HUES48 (cell line): ENCODE measurements around the gene TMEM170B.

ENCODE experiments used
- H3K27ac ChIP-seq: one replicate; pipeline ENCODE4 v1.7.0; 2013; ENCODE audit warnings: low read depth, low read length, inconsistent platforms
- H3K27me3 ChIP-seq: 2 replicates; pipeline ENCODE4 v1.6.1; 2013; ENCODE audit warnings: mild to moderate bottlenecking, low read length; ENCODE audit not compliant: control insufficient read depth, insufficient read depth
- H3K36me3 ChIP-seq: 2 replicates; pipeline ENCODE4 v1.6.1; 2013; ENCODE audit warnings: low read length; ENCODE audit not compliant: control insufficient read depth, insufficient read depth
- H3K4me1 ChIP-seq: 2 replicates; pipeline ENCODE4 v1.6.1; 2013; ENCODE audit warnings: mild to moderate bottlenecking, low read length; ENCODE audit not compliant: control insufficient read depth, insufficient read depth
- H3K4me3 ChIP-seq: 2 replicates; pipeline ENCODE4 v1.5.1; 2013; ENCODE audit warnings: mild to moderate bottlenecking, low read depth, low read length
- H3K9ac ChIP-seq: 2 replicates; pipeline ENCODE4 v1.6.1; 2013; ENCODE audit warnings: mild to moderate bottlenecking, low read depth, low read length, moderate library complexity
- H3K9me3 ChIP-seq: 2 replicates; pipeline ENCODE4 v1.6.1; 2013; ENCODE audit warnings: low read length; ENCODE audit not compliant: control insufficient read depth, insufficient read depth

TMEM170B gene

GRCh38 chr6:11497881-11498280 lies 39.7 kb upstream of the TMEM170B start:
- Histone ChIP-seq H3K36me3 (no peaks in the 10 kb centered on the region), H3K9me3 (no peaks in the 10 kb centered on the region; the same call in 1 of the 2 replicates), H3K4me1 (peaks cover 7% of the 10 kb centered on the region), H3K27me3 (no peaks in the 10 kb centered on the region), H3K4me3 (no peak overlapping the region), H3K27ac (no peak overlapping the region), H3K9ac (no peak overlapping the region)

DNA sequence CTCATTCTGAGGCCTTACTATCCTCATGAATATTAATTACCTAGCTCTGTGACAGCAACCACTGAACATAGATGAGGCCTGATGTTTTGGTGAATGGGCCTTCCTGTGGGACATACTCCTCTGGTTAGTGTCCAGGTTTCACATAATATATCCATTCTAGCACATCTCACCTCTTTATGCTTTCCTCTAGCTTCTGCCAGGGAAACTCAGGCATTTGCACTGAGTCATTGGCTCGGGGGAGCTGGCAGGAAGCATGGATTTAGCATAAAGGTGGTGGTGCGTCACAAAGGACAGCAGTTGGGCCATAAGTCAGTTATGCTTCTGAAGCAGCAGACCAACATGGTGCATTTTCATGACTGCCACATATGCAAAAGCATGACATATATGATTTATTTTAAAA lies 37.5 kb upstream of the TMEM170B start:
- H3K9ac ChIP-seq, result no peak overlapping the region

DNA sequence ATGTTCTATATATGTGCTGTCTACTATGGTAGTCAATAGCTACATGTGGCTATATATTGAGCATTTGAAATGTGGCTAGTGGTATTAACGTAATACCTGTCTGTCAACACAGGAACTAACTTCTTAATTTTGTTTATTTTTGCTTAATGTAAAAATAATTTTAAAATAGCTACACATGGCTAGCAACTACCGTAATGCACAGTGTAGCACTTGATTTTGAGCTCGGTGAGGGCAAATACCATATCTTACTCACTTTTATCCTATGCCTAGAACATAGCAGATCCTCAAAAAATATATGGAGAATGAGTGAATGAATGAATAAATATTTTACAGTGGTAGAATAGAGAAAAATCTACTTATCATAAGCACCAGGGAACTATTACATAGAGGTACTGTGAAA lies 28.1 kb upstream of the TMEM170B start:
- Histone ChIP-seq H3K9me3 (no peaks in the 10 kb centered on the region), H3K36me3 (no peaks in the 10 kb centered on the region), H3K4me1 (no peaks in the 10 kb centered on the region; the same call in 1 of the 2 replicates), H3K4me3 (no peak overlapping the region), H3K27ac (no peak overlapping the region), H3K9ac (no peak overlapping the region), H3K27me3 (no peaks in the 10 kb centered on the region)

More for the DNA sequence above, 37.5 kb upstream of the TMEM170B start:
- H3K4me3 ChIP-seq, result no peak overlapping the region
- no peaks in the 10 kb centered on the region; the same call in 1 of the 2 replicates for H3K9me3 ChIP-seq
- H3K36me3 ChIP-seq, result no peaks in the 10 kb centered on the region
- H3K27me3 ChIP-seq, result no peaks in the 10 kb centered on the region
- no peak overlapping the region for H3K27ac ChIP-seq
- H3K4me1 ChIP-seq, result peaks cover 7% of the 10 kb centered on the region

- Histone ChIP-seq H3K4me1 (no peaks in the 10 kb centered on the region; the same call in 1 of the 2 replicates), H3K36me3 (no peaks in the 10 kb centered on the region), H3K9ac (no peak overlapping the region), H3K4me3 (no peak overlapping the region), H3K27ac (no peak overlapping the region), H3K27me3 (no peaks in the 10 kb centered on the region), H3K9me3 (no peaks in the 10 kb centered on the region)
Observed at GRCh38 chr6:11514672-11515071, 22.9 kb upstream of the TMEM170B start.

DNA sequence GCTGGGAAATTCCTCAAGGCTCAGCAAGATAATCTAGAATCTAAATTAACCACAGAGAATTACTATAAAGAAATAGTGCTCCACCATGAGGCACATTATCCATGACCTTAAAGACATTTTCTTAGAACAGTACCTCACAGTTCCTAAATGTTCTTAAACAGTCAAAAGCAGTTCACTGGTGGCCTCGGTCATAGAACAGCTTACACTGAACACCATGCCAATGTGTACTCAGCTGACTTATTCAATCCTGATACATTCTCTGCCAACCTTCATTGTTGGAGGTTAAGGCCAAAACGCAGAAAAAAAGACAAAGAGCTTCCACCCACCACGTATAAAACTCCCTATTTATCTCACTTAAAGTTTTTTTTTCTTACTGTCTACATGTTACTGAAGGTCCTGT lies 21.8 kb upstream of the TMEM170B start:
- Histone ChIP-seq H3K36me3 (no peaks in the 10 kb centered on the region), H3K27ac (no peak overlapping the region), H3K9ac (no peak overlapping the region), H3K27me3 (no peaks in the 10 kb centered on the region), H3K4me3 (no peak overlapping the region), H3K4me1 (no peaks in the 10 kb centered on the region; the same call in 1 of the 2 replicates), H3K9me3 (no peaks in the 10 kb centered on the region)

GRCh38 chr6:11522812-11523605 lies 14.5 kb upstream of the TMEM170B start:
- no peaks in the 10 kb centered on the region for H3K4me1 ChIP-seq
- H3K9ac ChIP-seq, result no peak overlapping the region
- no peaks in the 10 kb centered on the region for H3K9me3 ChIP-seq
- H3K27ac ChIP-seq, result no peak overlapping the region
- H3K36me3 ChIP-seq, result no peaks in the 10 kb centered on the region
- no peak overlapping the region for H3K4me3 ChIP-seq
- H3K27me3 ChIP-seq, result no peaks in the 10 kb centered on the region

DNA sequence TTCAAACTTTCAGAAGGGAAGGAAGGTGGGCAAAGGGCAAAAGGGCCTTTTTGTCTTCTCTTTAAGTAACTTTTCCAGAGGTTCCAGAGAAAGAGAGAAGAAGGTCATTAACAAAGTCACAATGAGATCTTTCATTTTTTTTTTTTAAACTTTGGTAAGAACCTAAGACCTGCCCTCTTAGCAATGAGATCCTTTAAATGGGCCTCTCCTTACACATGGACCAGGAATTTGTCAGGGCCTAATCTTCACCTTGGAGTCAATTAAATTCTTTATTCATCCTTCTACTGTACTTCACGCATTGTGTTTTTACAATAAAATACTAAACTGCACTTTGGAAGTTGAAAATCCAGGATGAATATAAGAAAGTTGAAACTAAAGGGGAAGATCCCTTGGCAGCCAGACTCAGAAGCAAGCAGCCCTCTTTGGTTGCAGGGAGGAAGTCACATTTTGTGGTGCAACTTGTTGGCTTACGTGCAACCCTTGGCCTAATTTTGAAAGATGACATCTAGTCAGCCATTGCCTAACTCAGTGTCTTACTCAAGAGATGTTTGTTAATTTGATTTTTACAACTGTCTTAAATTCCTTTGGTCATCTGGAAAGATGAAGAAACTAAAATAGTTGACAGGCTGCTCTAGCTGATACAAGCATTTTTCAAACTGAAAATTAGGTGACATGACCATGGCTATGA lies 11.9 kb upstream of the TMEM170B start:
- Histone ChIP-seq H3K9ac (no peak overlapping the region), H3K4me3 (no peak overlapping the region), H3K36me3 (no peaks in the 10 kb centered on the region), H3K27ac (no peak overlapping the region), H3K4me1 (no peaks in the 10 kb centered on the region), H3K27me3 (no peaks in the 10 kb centered on the region), H3K9me3 (no peaks in the 10 kb centered on the region)

- Histone ChIP-seq H3K9me3 (no peaks in the 10 kb centered on the region), H3K9ac (no peak overlapping the region), H3K4me1 (no peaks in the 10 kb centered on the region), H3K4me3 (no peak overlapping the region), H3K27me3 (no peaks in the 10 kb centered on the region), H3K36me3 (no peaks in the 10 kb centered on the region), H3K27ac (no peak overlapping the region)
Observed at GRCh38 chr6:11526156-11526505, 11.4 kb upstream of the TMEM170B start.

GRCh38 chr6:11527274-11527870 lies 10.2 kb upstream of the TMEM170B start:
- Histone ChIP-seq H3K27ac (no peak overlapping the region), H3K9me3 (no peaks in the 10 kb centered on the region), H3K4me3 (no peak overlapping the region), H3K9ac (no peak overlapping the region), H3K4me1 (no peaks in the 10 kb centered on the region), H3K27me3 (no peaks in the 10 kb centered on the region; the same call in 1 of the 2 replicates), H3K36me3 (no peaks in the 10 kb centered on the region)

- H3K9me3 ChIP-seq, result no peaks in the 10 kb centered on the region
- H3K27me3 ChIP-seq, result no peaks in the 10 kb centered on the region; the same call in 1 of the 2 replicates
- H3K4me3 ChIP-seq, result no peak overlapping the region
- no peaks in the 10 kb centered on the region for H3K4me1 ChIP-seq
- H3K9ac ChIP-seq, result no peak overlapping the region
- no peaks in the 10 kb centered on the region for H3K36me3 ChIP-seq
- H3K27ac ChIP-seq, result no peak overlapping the region
Observed at GRCh38 chr6:11528996-11529395, 8.6 kb upstream of the TMEM170B start.

GRCh38 chr6:11532097-11532496 lies 5.5 kb upstream of the TMEM170B start:
- peaks cover 9% of the 10 kb centered on the region; the same call in 1 of the 2 replicates for H3K4me1 ChIP-seq

More at GRCh38 chr6:11532097-11532496, 5.5 kb upstream of the TMEM170B start:
- H3K27ac ChIP-seq, result no peak overlapping the region
- H3K9me3 ChIP-seq, result no peaks in the 10 kb centered on the region
- H3K36me3 ChIP-seq, result no peaks in the 10 kb centered on the region
- no peak overlapping the region for H3K4me3 ChIP-seq
- H3K9ac ChIP-seq, result no peak overlapping the region
- H3K27me3 ChIP-seq, result peaks cover 21% of the 10 kb centered on the region
